HepG2 (cell line): ENCODE results near the gene SOX12. TPM values are rescaled to one million over a fixed set of nuclear protein-coding genes. Genes with fewer than 3 reads are reported as not detected.

ENCODE experiments used
- GRHL1 ChIP-seq: sonication (generic); formaldehyde crosslinking; conservative IDR thresholded peaks from 2 replicates; pipeline ENCODE4 v1.8.0; 2022; ENCODE audit warnings: missing genetic modification reagents
- HES4 ChIP-seq: sonication (generic); formaldehyde crosslinking; IDR thresholded peaks from 2 replicates; pipeline ENCODE4 v1.9.0; 2021; ENCODE audit warnings: mild to moderate bottlenecking, missing genetic modification reagents, borderline replicate concordance
- KLF13 ChIP-seq: sonication (generic); formaldehyde crosslinking; IDR thresholded peaks from 2 replicates; pipeline ENCODE4 v1.4.0; 2020; ENCODE audit warnings: mild to moderate bottlenecking, missing genetic modification reagents
- PHF5A ChIP-seq: IDR thresholded peaks from one replicate; pipeline ENCODE4 v1.6.1; 2018; ENCODE audit warnings: low read depth, missing genetic modification reagents; ENCODE audit not compliant: unreplicated experiment
- SMARCE1 ChIP-seq: fragments of 450-650 bp; IDR thresholded peaks from 2 replicates; pipeline ENCODE4 v1.6.1; 2017; ENCODE audit warnings: borderline replicate concordance
- SMYD3 ChIP-seq: sonication (generic); formaldehyde crosslinking; IDR thresholded peaks from 2 replicates; pipeline ENCODE4 v1.8.1; 2023; ENCODE audit warnings: mild to moderate bottlenecking, missing genetic modification reagents
- TAF1 ChIP-seq: sonication (generic); formaldehyde crosslinking; IDR thresholded peaks from 2 replicates; pipeline ENCODE4 v1.4.0; 2020; ENCODE audit warnings: missing genetic modification reagents
- TFDP2 ChIP-seq: sonication (generic); formaldehyde crosslinking; IDR thresholded peaks from 2 replicates; pipeline ENCODE4 v1.4.0; 2020; ENCODE audit warnings: missing genetic modification reagents
- ZFP90 ChIP-seq: sonication (generic); formaldehyde crosslinking; IDR thresholded peaks from 2 replicates; pipeline ENCODE4 v1.8.0; 2022; ENCODE audit warnings: missing genetic modification reagents, mild to moderate bottlenecking, inconsistent platforms, borderline replicate concordance
- ZNF207 ChIP-seq: fragments of 450-650 bp; IDR thresholded peaks from 2 replicates; pipeline ENCODE4 v1.6.1; 2016; ENCODE audit warnings: antibody characterized with exemption, borderline replicate concordance
- ZNF414 ChIP-seq: sonication (generic); formaldehyde crosslinking; IDR thresholded peaks from 2 replicates; pipeline ENCODE4 v1.5.0; 2020; ENCODE audit warnings: missing genetic modification reagents
- ZNF501 ChIP-seq: sonication (generic); formaldehyde crosslinking; IDR thresholded peaks from 2 replicates; pipeline ENCODE4 v1.5.1; 2020; ENCODE audit warnings: mild to moderate bottlenecking, moderate library complexity, missing genetic modification reagents
- ZNF703 ChIP-seq: sonication (generic); formaldehyde crosslinking; IDR thresholded peaks from 2 replicates; pipeline ENCODE4 v1.5.1; 2020; ENCODE audit warnings: missing genetic modification reagents, mild to moderate bottlenecking, moderate library complexity, borderline replicate concordance
- ZSCAN25 ChIP-seq: sonication (generic); formaldehyde crosslinking; IDR thresholded peaks from 2 replicates; pipeline ENCODE4 v1.8.0; 2022; ENCODE audit warnings: mild to moderate bottlenecking, missing genetic modification reagents
- ZSCAN5A ChIP-seq: sonication (generic); formaldehyde crosslinking; IDR thresholded peaks from 2 replicates; pipeline ENCODE4 v1.8.0; 2022; ENCODE audit warnings: mild to moderate bottlenecking, missing genetic modification reagents, borderline replicate concordance
- polyA plus RNA-seq, 8 experiments: library from polyadenylated mRNA; depleted of rRNA in 3 of 8; stranded (reverse) in 7 of 8; unstranded in 1 of 8; fragments of >200 nt; fragmentation: Illumina TruSeq in 4 of 8; extraction: Trizol in 4 of 8; gene quantifications; 2 replicates each; pipeline versions ENCODE4 v1.2.1 to v1.2.3, GENCODE V29; 2011 to 2016; ENCODE audit warnings: low read depth in 4 of 8, missing spikeins in 1 of 8, mixed read lengths in 1 of 8; ENCODE audit not compliant: insufficient read depth in 1 of 8
- total RNA-seq, 5 experiments: library from RNA; depleted of rRNA; stranded (reverse); fragments of >200 nt; fragmentation: Illumina TruSeq; extraction: Trizol; gene quantifications; 2 replicates each; pipeline ENCODE4 v1.2.3, GENCODE V29; 2016; ENCODE audit warnings: low read depth in 1 of 5
- TF ChIP-seq, protein P1 (sequence below): IDR thresholded peaks from 2 replicates; pipeline ENCODE4 v1.4.0; 2020; ENCODE audit warnings: mild to moderate bottlenecking, missing genetic modification reagents
- TF ChIP-seq, protein P2 (sequence below): sonication (generic); formaldehyde crosslinking; IDR thresholded peaks from 2 replicates; pipeline ENCODE4 v1.4.0; 2020; ENCODE audit warnings: missing genetic modification reagents
- TF ChIP-seq, protein P3 (sequence below): sonication (generic); formaldehyde crosslinking; IDR thresholded peaks from 2 replicates; pipeline ENCODE4 v1.5.1; 2020; ENCODE audit warnings: missing genetic modification reagents, mild to moderate bottlenecking, borderline replicate concordance

The SOX12 gene
- total and polyA plus RNA-seq, 2 of the 13 experiments (the other 11 are each of a cell fraction or from before 2014, with no cell fraction given): 10.0 to 18.7 TPM

DNA sequence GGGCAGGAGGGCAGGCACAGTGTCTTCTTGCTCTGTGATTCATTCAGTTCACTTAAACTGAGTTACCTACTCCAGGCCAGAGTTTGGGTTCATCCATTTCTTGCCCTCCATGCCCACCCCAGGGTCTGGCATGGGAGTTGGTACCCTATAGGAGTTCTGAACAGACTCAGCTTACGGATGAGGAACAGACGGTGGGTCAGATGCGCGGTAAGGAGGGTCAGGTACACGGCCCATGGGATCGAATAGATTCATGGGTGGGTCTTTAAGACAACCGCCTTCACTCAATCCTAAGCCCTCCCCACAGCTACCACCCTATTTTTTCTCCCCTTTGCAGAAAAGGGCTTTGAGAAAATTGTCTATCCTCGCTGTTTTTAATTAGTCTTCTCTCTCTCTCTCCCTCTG lies 42.1 kb downstream of the SOX12 start (continued):
- TF ChIP-seq, protein P1, sequence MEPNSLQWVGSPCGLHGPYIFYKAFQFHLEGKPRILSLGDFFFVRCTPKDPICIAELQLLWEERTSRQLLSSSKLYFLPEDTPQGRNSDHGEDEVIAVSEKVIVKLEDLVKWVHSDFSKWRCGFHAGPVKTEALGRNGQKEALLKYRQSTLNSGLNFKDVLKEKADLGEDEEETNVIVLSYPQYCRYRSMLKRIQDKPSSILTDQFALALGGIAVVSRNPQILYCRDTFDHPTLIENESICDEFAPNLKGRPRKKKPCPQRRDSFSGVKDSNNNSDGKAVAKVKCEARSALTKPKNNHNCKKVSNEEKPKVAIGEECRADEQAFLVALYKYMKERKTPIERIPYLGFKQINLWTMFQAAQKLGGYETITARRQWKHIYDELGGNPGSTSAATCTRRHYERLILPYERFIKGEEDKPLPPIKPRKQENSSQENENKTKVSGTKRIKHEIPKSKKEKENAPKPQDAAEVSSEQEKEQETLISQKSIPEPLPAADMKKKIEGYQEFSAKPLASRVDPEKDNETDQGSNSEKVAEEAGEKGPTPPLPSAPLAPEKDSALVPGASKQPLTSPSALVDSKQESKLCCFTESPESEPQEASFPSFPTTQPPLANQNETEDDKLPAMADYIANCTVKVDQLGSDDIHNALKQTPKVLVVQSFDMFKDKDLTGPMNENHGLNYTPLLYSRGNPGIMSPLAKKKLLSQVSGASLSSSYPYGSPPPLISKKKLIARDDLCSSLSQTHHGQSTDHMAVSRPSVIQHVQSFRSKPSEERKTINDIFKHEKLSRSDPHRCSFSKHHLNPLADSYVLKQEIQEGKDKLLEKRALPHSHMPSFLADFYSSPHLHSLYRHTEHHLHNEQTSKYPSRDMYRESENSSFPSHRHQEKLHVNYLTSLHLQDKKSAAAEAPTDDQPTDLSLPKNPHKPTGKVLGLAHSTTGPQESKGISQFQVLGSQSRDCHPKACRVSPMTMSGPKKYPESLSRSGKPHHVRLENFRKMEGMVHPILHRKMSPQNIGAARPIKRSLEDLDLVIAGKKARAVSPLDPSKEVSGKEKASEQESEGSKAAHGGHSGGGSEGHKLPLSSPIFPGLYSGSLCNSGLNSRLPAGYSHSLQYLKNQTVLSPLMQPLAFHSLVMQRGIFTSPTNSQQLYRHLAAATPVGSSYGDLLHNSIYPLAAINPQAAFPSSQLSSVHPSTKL (CRISPR knock-in tag): no peak
- TF ChIP-seq HES4 (no peak), GRHL1 (CRISPR knock-in tag) (no peak), ZNF414 (CRISPR knock-in tag) (no peak), ZFP90 (CRISPR knock-in tag) (no peak), ZSCAN25 (CRISPR knock-in tag) (0 out of 2 replicates have a peak, but pooled peaks have one; percentile 26), PHF5A (CRISPR knock-in tag) (no peak), ZNF501 (CRISPR knock-in tag) (no peak), TFDP2 (CRISPR knock-in tag) (no peak), ZSCAN5A (CRISPR knock-in tag) (no peak), TAF1 (CRISPR knock-in tag) (no peak), ZNF207 (no peak), SMARCE1 (no peak), ZNF703 (CRISPR knock-in tag) (no peak), SMYD3 (CRISPR knock-in tag) (no peak), KLF13 (CRISPR knock-in tag) (0 out of 2 replicates have a peak, but pooled peaks have one; percentile 43)
- TF ChIP-seq, protein P2, sequence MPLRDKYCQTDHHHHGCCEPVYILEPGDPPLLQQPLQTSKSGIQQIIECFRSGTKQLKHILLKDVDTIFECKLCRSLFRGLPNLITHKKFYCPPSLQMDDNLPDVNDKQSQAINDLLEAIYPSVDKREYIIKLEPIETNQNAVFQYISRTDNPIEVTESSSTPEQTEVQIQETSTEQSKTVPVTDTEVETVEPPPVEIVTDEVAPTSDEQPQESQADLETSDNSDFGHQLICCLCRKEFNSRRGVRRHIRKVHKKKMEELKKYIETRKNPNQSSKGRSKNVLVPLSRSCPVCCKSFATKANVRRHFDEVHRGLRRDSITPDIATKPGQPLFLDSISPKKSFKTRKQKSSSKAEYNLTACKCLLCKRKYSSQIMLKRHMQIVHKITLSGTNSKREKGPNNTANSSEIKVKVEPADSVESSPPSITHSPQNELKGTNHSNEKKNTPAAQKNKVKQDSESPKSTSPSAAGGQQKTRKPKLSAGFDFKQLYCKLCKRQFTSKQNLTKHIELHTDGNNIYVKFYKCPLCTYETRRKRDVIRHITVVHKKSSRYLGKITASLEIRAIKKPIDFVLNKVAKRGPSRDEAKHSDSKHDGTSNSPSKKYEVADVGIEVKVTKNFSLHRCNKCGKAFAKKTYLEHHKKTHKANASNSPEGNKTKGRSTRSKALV (CRISPR knock-in tag): no peak
- TF ChIP-seq, protein P3, sequence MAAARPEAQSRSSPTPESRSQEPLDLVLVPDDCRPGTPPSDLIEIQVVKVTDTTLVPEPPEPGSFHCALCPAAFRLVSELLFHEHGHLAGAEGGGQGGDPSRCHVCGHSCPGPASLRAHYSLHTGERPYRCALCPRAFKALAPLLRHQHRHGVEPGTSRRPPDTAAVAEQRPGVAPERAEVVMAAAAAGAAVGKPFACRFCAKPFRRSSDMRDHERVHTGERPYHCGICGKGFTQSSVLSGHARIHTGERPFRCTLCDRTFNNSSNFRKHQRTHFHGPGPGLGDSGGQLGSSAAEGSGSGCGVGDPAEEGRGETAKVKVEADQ (CRISPR knock-in tag): 0 out of 2 replicates have a peak, but pooled peaks have one; percentile 52
